Measurements from ENCODE around the gene NKX1-1. TPM values are rescaled to one million over a fixed set of nuclear protein-coding genes. Genes with fewer than 3 reads are reported as not detected.

The NKX1-1 gene
- total RNA-seq, 1 experiment from 2014 or later = not detected

DNA sequence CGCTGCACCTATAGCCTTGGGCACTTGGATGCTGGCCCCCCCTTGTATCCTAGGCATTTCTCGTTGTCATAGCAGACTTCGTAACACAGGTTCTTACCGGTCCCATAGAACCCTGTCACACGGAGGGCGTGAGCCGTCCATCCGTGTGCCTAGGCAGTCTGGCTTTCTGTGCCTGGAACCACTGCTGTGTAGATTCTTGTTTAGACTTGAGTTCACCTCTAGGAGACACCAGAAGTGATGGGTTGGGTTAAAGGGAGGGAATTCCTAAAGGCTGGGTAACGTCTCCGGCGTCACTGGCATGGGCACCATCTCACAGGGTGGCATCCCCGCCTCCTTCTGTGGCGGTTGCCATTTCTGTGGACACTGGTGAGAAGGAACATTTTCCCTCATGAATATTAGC lies 13.5 kb upstream of the NKX1-1 start:
- no peaks in the 10 kb centered on the region for H3K9me3 ChIP-seq (ENCODE audit: low read length)
- no peaks in the 10 kb centered on the region for H3K4me1 ChIP-seq (ENCODE audit: low read length)
- H3K79me2 ChIP-seq (ENCODE audit: low read length) = no peaks in the 10 kb centered on the region
- H3K9me2 ChIP-seq (replicated peaks; ENCODE audit: insufficient read depth, low read length) = no peaks in the 10 kb centered on the region
- H3K27me3 ChIP-seq (ENCODE audit: low read length) = no peaks in the 10 kb centered on the region
- no peak overlapping the region for H3K4me3 ChIP-seq (ENCODE audit: low read length)
- no peak overlapping the region for H3K4me2 ChIP-seq (ENCODE audit: low read depth, low read length, poor library complexity, severe bottlenecking)
- no peak overlapping the region for H3K9ac ChIP-seq (ENCODE audit: low read length)
- no peak overlapping the region for H2AFZ ChIP-seq (ENCODE audit: low read length)
- no peak overlapping the region for H3K27ac ChIP-seq (ENCODE audit: low read length)
- H3K36me3 ChIP-seq (ENCODE audit: insufficient read depth, low read length) = no peaks in the 10 kb centered on the region
- no peak for DNase-seq
- no peaks in the 10 kb centered on the region for H4K20me1 ChIP-seq (ENCODE audit: insufficient read depth, low read depth, low read length)

DNA sequence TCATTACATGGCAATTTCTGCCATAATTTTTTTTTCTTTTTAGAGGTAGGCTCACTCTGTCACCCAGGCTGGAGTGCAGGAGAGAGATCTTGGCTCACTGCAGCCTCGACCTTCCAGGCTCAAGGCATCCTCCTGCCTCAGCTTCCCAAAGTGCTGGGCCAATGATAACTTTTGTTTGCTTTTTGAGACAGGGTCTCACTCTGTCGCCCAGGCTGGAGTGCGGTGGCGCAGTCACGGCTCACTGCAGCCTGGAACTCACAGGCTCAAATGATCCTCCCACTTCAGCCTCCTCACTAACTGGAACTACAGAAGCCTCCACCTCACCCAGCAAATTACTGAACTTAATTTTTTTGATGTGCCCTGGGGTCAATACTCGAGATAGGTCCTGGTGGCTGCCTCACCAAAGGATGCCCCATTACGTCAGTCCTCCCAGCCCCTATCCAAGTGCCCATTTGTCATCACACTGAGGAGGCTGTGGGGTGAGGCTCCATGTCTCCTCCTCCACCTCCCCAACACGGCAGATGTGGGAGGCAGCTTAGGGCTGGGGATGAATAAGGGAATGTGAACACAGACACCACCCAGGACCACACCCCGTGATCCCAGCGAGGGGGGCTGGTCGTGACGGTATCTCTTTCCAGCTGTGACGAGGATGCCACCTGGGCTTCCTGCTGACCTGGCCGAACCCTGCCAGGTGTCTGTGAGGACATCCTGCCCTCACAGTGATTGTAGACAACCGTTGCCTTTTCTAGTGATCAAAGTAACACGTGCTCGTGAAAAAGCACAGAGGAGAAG lies 12.4 kb upstream of the NKX1-1 start:
- Histone ChIP-seq H3K9me2 (replicated peaks; ENCODE audit: insufficient read depth, low read length) (no peaks in the 10 kb centered on the region), H3K79me2 (ENCODE audit: low read length) (no peaks in the 10 kb centered on the region), H3K4me2 (ENCODE audit: low read depth, low read length, poor library complexity, severe bottlenecking) (no peak overlapping the region), H4K20me1 (ENCODE audit: insufficient read depth, low read depth, low read length) (no peaks in the 10 kb centered on the region), H2AFZ (ENCODE audit: low read length) (no peak overlapping the region), H3K9me3 (ENCODE audit: low read length) (no peaks in the 10 kb centered on the region), H3K4me3 (ENCODE audit: low read length) (no peak overlapping the region), H3K9ac (ENCODE audit: low read length) (no peak overlapping the region), H3K4me1 (ENCODE audit: low read length) (no peaks in the 10 kb centered on the region), H3K27me3 (ENCODE audit: low read length) (no peaks in the 10 kb centered on the region), H3K27ac (ENCODE audit: low read length) (no peak overlapping the region), H3K36me3 (ENCODE audit: insufficient read depth, low read length) (no peaks in the 10 kb centered on the region)
- no peak for DNase-seq

DNA sequence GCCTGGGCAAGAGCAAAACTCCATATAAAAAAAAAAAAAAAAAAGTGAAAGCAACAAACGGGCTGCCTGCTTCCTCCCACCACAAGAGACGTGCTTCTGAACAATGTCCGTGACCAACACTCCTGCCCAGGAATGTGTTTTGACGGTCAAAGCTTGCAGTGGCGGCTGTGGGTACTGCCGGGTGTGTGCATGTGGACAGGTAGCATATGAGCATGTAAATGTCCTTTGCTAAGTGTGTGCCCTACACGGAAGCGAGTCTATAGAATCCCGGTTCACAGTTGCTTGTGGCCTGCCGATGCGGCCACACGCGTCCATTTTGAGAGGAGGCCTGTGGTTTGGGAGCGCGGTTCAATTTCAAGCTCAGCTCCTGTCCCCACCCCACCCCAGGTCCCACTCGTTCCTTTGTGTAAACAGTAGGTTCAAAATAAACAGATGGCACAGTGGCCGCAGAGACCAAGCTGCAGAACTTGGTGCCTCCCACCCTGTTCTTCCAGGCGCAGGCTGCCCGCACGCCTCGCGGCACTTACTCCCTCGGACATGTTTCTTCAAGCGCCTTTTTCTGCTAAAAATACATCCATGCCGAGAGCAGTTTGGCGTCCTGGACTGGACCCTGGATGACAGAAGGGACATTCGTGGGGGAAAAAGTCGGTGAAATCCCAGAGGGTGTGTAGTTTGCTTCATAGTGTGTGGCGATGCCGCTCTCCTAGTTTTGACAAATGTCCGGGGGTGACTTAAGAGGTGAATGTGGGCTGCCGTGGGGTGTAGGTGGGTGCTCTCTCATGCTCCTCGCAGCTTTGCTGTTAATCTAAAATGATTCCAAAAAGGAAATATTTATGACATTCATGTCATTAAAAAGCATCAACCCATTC lies 11.5 kb upstream of the NKX1-1 start:
- no peaks in the 10 kb centered on the region for H3K9me3 ChIP-seq (ENCODE audit: low read length)
- no peak overlapping the region for H3K9ac ChIP-seq (ENCODE audit: low read length)
- H3K4me3 ChIP-seq (ENCODE audit: low read length) = no peak overlapping the region
- H2AFZ ChIP-seq (ENCODE audit: low read length) = no peak overlapping the region
- DNase-seq = no peak
- no peaks in the 10 kb centered on the region for H4K20me1 ChIP-seq (ENCODE audit: insufficient read depth, low read depth, low read length)
- no peaks in the 10 kb centered on the region for H3K36me3 ChIP-seq (ENCODE audit: insufficient read depth, low read length)
- H3K4me2 ChIP-seq (ENCODE audit: low read depth, low read length, poor library complexity, severe bottlenecking) = no peak overlapping the region
- H3K4me1 ChIP-seq (ENCODE audit: low read length) = no peaks in the 10 kb centered on the region
- no peaks in the 10 kb centered on the region for H3K79me2 ChIP-seq (ENCODE audit: low read length)
- H3K9me2 ChIP-seq (replicated peaks; ENCODE audit: insufficient read depth, low read length) = no peaks in the 10 kb centered on the region
- H3K27me3 ChIP-seq (ENCODE audit: low read length) = no peaks in the 10 kb centered on the region
- no peak overlapping the region for H3K27ac ChIP-seq (ENCODE audit: low read length)

DNA sequence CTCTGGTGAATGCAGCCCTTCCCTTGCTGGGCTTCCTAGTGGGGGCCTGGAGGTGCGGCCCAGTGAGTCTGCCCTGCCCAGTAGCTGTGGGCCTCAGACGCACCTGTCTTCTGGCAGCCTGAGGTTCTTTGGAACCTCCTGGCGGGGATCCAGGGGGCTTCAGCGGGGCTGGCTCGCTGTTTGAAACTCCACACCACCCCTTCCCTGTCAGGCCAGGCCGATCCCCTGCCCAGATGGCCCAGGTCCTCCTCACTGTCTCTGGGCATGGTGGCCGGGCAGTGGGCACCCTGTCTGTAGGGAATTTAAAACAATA lies 10.7 kb upstream of the NKX1-1 start:
- Histone ChIP-seq H3K4me3 (ENCODE audit: low read length) (no peak overlapping the region), H3K36me3 (ENCODE audit: insufficient read depth, low read length) (no peaks in the 10 kb centered on the region), H3K27me3 (ENCODE audit: low read length) (no peaks in the 10 kb centered on the region), H3K27ac (ENCODE audit: low read length) (no peak overlapping the region), H3K79me2 (ENCODE audit: low read length) (no peaks in the 10 kb centered on the region), H3K9me3 (ENCODE audit: low read length) (no peaks in the 10 kb centered on the region), H2AFZ (ENCODE audit: low read length) (no peak overlapping the region), H3K9ac (ENCODE audit: low read length) (no peak overlapping the region), H3K4me2 (ENCODE audit: low read depth, low read length, poor library complexity, severe bottlenecking) (no peak overlapping the region), H4K20me1 (ENCODE audit: insufficient read depth, low read depth, low read length) (no peaks in the 10 kb centered on the region), H3K9me2 (replicated peaks; ENCODE audit: insufficient read depth, low read length) (no peaks in the 10 kb centered on the region), H3K4me1 (ENCODE audit: low read length) (no peaks in the 10 kb centered on the region)
- DNase-seq = no peak

DNA sequence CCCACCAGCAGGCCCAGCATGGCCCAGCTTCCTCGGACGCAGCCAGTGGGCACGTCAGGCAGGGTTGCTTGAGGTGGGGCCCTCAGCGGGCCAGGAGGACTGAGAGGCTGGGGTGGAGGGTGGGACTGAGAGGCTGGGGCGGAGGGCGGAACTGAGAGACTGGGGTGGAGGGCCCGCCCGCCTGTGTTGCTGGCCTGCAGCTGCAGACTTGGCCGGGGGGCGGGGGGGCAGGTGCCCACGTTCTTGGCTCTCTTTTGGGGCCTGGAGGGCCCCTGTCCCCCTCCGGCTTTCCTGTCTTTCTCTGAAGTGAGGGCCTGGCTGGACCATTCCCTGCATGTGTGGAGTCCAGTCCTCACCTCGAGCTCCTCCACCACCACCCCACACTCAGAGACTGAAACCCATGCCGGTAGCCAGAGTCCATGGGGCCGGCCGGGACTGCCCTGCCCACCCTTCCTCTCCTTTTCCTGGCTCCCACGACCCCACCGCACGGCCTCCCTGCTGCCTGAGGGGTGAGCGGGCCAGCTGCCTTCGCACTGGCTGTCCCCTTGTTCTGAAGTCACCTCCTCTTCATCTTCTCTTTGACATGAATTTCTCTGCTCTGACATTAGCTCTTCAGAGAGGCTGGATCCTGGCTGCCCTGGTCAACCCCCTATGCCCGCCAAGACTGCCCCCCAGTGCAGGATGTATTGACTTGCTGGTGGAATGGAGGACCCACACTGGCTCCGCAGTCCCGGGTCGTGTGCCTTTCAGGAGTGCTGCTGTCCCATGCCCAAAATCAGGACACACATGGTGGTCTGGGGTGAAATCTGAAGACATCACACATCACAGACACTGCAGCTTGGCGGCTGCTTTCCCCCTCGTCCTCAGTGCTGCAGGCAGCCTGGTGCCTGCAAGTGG lies 10.1 kb upstream of the NKX1-1 start:
- Histone ChIP-seq H3K9me2 (replicated peaks; ENCODE audit: insufficient read depth, low read length) (no peaks in the 10 kb centered on the region), H3K27ac (ENCODE audit: low read length) (no peak overlapping the region), H3K4me3 (ENCODE audit: low read length) (no peak overlapping the region), H3K9ac (ENCODE audit: low read length) (no peak overlapping the region), H4K20me1 (ENCODE audit: insufficient read depth, low read depth, low read length) (no peaks in the 10 kb centered on the region), H2AFZ (ENCODE audit: low read length) (no peak overlapping the region), H3K4me2 (ENCODE audit: low read depth, low read length, poor library complexity, severe bottlenecking) (no peak overlapping the region), H3K9me3 (ENCODE audit: low read length) (no peaks in the 10 kb centered on the region), H3K27me3 (ENCODE audit: low read length) (no peaks in the 10 kb centered on the region), H3K79me2 (ENCODE audit: low read length) (no peaks in the 10 kb centered on the region), H3K36me3 (ENCODE audit: insufficient read depth, low read length) (no peaks in the 10 kb centered on the region), H3K4me1 (ENCODE audit: low read length) (no peaks in the 10 kb centered on the region)
- DNase-seq = no peak

DNA sequence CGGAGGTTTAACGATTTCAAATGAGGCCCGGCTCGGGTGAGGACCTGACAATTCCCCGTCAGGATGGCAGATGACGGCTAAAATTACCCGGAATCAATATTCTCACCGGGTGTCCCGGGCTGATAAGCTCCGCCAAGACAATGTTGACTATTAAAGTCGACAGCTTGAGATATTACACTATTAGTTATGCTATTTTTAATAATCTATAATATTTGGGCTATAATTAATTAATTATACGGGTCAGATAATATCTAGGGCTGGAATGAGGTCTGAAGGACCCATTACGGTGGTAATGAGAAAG lies 9.4 kb upstream of the NKX1-1 start:
- H3K9ac ChIP-seq (ENCODE audit: low read length) = no peak overlapping the region
- H3K9me2 ChIP-seq (replicated peaks; ENCODE audit: insufficient read depth, low read length) = no peaks in the 10 kb centered on the region
- H3K27ac ChIP-seq (ENCODE audit: low read length) = no peak overlapping the region
- no peaks in the 10 kb centered on the region for H4K20me1 ChIP-seq (ENCODE audit: insufficient read depth, low read depth, low read length)
- H3K9me3 ChIP-seq (ENCODE audit: low read length) = no peaks in the 10 kb centered on the region
- H3K79me2 ChIP-seq (ENCODE audit: low read length) = no peaks in the 10 kb centered on the region
- DNase-seq = no peak
- H3K36me3 ChIP-seq (ENCODE audit: insufficient read depth, low read length) = no peaks in the 10 kb centered on the region
- H3K4me1 ChIP-seq (ENCODE audit: low read length) = no peaks in the 10 kb centered on the region
- no peak overlapping the region for H3K4me3 ChIP-seq (ENCODE audit: low read length)
- no peak overlapping the region for H3K4me2 ChIP-seq (ENCODE audit: low read depth, low read length, poor library complexity, severe bottlenecking)
- H2AFZ ChIP-seq (ENCODE audit: low read length) = no peak overlapping the region
- H3K27me3 ChIP-seq (ENCODE audit: low read length) = no peaks in the 10 kb centered on the region

DNA sequence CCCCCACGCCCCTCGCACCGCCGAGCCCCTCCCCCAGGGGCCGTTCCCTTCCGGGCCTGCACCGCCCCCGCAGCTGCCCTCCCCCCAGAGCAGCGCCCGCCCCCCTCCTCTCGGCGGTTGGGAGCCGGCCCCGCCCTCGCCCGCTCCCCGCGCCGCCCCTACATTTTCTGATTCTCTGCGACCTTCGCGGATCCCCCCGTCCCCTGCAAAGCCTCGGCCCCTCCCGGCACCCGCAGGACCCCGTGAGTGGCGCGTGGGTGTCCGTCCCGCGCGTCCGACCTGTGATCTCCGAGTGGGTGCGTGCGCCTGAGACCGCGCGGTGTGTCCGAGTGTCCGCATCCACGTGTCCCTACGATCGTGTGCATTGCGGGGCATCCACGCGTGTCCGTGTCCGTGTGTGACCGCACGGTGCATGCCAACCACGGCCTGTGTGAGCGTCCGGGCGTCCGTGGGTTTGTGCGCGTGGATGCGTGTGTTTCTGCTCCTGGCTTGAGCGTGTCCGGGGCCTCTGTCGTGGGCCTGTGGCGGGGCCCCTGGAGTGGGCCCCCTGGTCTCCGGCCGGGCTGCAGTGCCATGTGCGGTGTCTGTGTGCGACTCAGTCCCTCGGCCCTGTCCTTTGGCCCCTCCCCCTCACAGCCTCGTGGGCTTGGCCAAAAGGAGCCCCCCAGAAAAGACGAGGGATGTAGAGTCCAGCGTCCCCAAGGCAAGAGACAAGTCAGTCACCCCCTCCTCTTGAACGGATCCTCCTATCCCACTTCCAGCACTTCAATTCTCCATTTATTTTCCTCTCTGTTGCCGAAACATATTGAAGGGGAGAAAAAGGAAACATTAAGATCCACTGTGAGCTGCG lies 8.8 kb upstream of the NKX1-1 start:
- Histone ChIP-seq H3K4me1 (ENCODE audit: low read length) (no peaks in the 10 kb centered on the region), H3K36me3 (ENCODE audit: insufficient read depth, low read length) (no peaks in the 10 kb centered on the region), H3K79me2 (ENCODE audit: low read length) (no peaks in the 10 kb centered on the region), H3K9ac (ENCODE audit: low read length) (no peak overlapping the region), H3K4me3 (ENCODE audit: low read length) (no peak overlapping the region), H3K27ac (ENCODE audit: low read length) (no peak overlapping the region), H4K20me1 (ENCODE audit: insufficient read depth, low read depth, low read length) (no peaks in the 10 kb centered on the region), H2AFZ (ENCODE audit: low read length) (no peak overlapping the region), H3K27me3 (ENCODE audit: low read length) (no peaks in the 10 kb centered on the region), H3K9me2 (replicated peaks; ENCODE audit: insufficient read depth, low read length) (no peaks in the 10 kb centered on the region), H3K9me3 (ENCODE audit: low read length) (no peaks in the 10 kb centered on the region), H3K4me2 (ENCODE audit: low read depth, low read length, poor library complexity, severe bottlenecking) (no peak overlapping the region)
- no peak for DNase-seq
